ENCODE results near the gene NR2C2.

Gene NR2C2

GRCh38 chr3:14906355-14906971 lies 40.9 kb upstream of the NR2C2 start:
- H3K27ac ChIP-seq: no peak overlapping the region
- TF ChIP-seq, protein P1, sequence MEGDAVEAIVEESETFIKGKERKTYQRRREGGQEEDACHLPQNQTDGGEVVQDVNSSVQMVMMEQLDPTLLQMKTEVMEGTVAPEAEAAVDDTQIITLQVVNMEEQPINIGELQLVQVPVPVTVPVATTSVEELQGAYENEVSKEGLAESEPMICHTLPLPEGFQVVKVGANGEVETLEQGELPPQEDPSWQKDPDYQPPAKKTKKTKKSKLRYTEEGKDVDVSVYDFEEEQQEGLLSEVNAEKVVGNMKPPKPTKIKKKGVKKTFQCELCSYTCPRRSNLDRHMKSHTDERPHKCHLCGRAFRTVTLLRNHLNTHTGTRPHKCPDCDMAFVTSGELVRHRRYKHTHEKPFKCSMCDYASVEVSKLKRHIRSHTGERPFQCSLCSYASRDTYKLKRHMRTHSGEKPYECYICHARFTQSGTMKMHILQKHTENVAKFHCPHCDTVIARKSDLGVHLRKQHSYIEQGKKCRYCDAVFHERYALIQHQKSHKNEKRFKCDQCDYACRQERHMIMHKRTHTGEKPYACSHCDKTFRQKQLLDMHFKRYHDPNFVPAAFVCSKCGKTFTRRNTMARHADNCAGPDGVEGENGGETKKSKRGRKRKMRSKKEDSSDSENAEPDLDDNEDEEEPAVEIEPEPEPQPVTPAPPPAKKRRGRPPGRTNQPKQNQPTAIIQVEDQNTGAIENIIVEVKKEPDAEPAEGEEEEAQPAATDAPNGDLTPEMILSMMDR (conservative IDR thresholded peaks at IDR 0.05): no peak
- no peak for TF ChIP-seq ZFX (IDR thresholded peaks at IDR 0.05)

- H3K27ac ChIP-seq: no peak overlapping the region
- TF ChIP-seq ZFX (IDR thresholded peaks at IDR 0.05): no peak
- TF ChIP-seq, protein P1 (conservative IDR thresholded peaks at IDR 0.05): no peak
Observed at GRCh38 chr3:14907043-14907966, 40.1 kb upstream of the NR2C2 start.

GRCh38 chr3:14909250-14909649 lies 38.1 kb upstream of the NR2C2 start:
- TF ChIP-seq ZFX (IDR thresholded peaks at IDR 0.05): no peak
- TF ChIP-seq, protein P1 (conservative IDR thresholded peaks at IDR 0.05): no peak
- no peak overlapping the region for H3K27ac ChIP-seq

DNA sequence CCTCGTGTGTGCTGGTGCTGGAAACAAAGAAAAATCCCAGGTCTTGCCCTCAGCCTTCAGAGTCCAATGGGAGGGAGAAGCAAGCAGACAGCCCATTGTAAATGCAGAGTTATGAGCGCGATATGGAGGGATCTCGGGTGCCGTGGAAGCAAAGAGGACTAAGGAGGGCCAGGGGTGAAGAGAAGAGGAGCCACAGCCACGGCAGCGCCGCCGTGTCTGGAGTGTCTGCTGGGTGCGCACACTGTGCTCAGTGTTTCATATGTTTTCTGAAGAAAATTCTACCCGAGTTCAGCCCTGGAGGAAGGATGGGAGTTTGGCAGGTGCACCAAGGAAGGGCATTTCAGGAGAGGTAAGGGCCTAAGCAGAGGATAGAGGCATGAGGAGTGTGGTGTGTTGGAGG lies 35.7 kb upstream of the NR2C2 start:
- no peak overlapping the region for H3K27ac ChIP-seq

DNA sequence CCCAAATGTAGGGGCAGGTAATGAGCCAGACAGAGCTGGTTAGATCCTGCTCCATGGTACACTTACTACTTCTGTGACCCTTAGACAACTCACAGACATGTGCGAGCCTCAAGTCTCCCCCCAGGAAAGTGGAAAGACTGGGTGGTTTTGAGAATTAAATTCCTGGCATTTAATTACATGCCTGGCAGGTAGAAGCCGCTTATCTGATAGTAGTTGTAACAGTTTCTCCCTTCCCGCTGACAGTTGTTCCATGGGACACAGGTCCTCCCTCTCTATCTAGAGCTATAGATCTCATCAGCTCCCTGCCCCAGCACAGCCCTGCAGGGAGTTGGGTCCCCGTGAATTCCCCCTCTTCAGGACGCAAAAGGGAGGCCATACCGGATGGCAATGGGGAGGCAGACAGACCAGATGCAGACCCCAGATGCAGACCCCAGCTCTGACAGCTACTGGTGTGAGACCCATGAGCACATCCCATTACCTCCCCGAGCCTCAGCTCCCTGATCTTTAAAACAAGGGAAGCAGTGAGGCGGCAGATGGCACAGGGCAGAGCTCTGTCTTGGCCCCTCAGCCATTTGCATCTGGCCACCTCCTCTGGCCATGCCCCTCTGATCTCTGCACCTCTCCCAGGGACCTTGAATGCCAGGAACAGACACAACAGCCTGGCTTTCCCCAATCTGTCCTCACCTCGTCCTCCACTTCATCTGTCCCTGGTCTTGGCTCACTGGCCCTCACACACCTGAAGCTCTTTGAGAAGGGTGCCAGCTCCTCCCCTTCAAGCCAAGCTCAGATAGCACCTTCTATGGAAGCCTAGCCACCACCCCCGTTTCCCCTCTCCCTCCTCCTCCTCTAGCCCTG lies 34.1 kb upstream of the NR2C2 start:
- TF ChIP-seq, protein P1 (conservative IDR thresholded peaks at IDR 0.05): no peak
- no peak for TF ChIP-seq ZFX (IDR thresholded peaks at IDR 0.05)
- H3K27ac ChIP-seq: no peak overlapping the region

More for the DNA sequence above, 35.7 kb upstream of the NR2C2 start:
- TF ChIP-seq, protein P1 (conservative IDR thresholded peaks at IDR 0.05): no peak
- TF ChIP-seq ZFX (IDR thresholded peaks at IDR 0.05): no peak

DNA sequence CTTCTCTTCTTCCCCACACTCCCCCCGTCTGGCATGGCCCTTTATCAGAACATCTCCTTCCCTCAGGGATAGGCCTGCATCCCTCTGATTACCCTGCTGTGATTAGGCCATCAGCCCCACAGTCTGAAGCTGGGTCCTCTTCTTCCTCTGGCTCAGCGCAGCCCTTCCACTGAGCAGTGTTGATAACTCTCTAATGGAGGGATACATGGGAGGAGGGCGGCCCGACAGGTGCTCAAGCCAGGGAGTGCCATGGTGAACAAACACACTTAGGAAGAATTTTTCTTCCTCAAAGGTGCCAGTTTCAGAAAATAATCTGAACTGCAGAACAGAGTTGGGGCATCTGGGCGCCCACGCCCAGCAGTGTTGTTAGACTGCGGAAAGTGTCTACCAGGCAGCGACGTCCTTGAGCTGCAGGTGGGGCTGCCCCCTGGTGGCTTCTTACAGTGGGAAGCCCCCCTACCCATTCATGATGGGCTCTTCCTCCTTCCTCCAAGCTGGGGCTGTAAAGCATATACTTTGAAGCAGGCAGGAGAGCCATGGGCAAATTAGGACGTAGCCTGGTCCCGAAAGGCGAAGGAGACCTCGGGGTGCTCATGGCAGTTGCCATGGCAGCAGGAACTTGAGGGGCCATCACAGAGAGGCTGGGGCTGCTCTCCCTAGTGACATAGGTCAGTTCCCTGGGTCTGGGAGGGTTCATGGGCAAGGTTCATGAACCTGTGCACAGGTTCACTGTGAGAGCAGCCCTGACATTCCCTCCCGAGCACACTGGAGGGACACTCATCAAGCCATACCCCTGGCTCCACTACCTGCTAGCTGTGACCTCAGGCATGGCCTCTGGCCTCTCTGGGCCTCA lies 33.2 kb upstream of the NR2C2 start:
- no peak for TF ChIP-seq ZFX (IDR thresholded peaks at IDR 0.05)
- TF ChIP-seq, protein P1 (conservative IDR thresholded peaks at IDR 0.05): no peak; the same call in 1 of the 2 replicates
- no peak overlapping the region for H3K27ac ChIP-seq
